Stimulated activated effector memory CD8-positive, alpha-beta T cell treated with anti-CD3 and anti-CD28 coated beads, Interleukin-12 subunit alpha, Interleukin-12 subunit beta, amount 100 ng/mL, for 72 hours (primary cell): Measurements from ENCODE around the gene EIF6.
A peak's percentile ranks its signal among the peaks of the same experiment; 100 is the strongest.
"Not testable (repeated sequence)": the region's sequence is repeated elsewhere in the genome, so short reads cannot be mapped to it uniquely, and the experiment has no call there.

Experiments
- ATAC-seq: fragments of 150-1000 bp; cut with Tn5 transposase; 2 replicates; pipeline ENCODE4 v1.10.0; 2021
- DNase-seq, 2 donors: peaks; one replicate each; pipeline ENCODE4 v3.0.0; 2021 to 2022; ENCODE audit warnings: low spot score in 2 of 2
- H3K27ac Mint-ChIP-seq: one replicate; pipeline ENCODE4 v1.8.0; 2022; ENCODE audit warnings: mild to moderate bottlenecking, mixed read lengths
- H3K36me3 Mint-ChIP-seq: one replicate; pipeline ENCODE4 v1.8.0; 2022; ENCODE audit warnings: mild to moderate bottlenecking, mixed read lengths
- H3K4me1 Mint-ChIP-seq: one replicate; pipeline ENCODE4 v1.8.0; 2022; ENCODE audit warnings: mixed read lengths
- H3K4me3 Mint-ChIP-seq: one replicate; pipeline ENCODE4 v1.8.0; 2022; ENCODE audit warnings: mild to moderate bottlenecking, mixed read lengths
- H3K9me3 Mint-ChIP-seq: one replicate; pipeline ENCODE4 v1.8.0; 2022; ENCODE audit warnings: mixed read lengths

Gene EIF6

GRCh38 chr20:35267092-35267491, 17.5 kb downstream of the EIF6 start:
- peaks cover 61% of the 10 kb centered on the region for H3K36me3 Mint-ChIP-seq
- no peak overlapping the region for H3K4me3 Mint-ChIP-seq
- H3K27ac Mint-ChIP-seq = peak overlapping the region; percentile 73

GRCh38 chr20:35264755-35265154, 19.8 kb downstream of the EIF6 start:
- DNase-seq (no peak), ATAC-seq (no peak)
- Mint-ChIP-seq H3K4me3 (no peak overlapping the region), H3K4me1 (peaks cover 27% of the 10 kb centered on the region), H3K9me3 (no peaks in the 10 kb centered on the region), H3K36me3 (peaks cover 40% of the 10 kb centered on the region), H3K27ac (no peak overlapping the region)

More at GRCh38 chr20:35267092-35267491, 17.5 kb downstream of the EIF6 start:
- H3K4me1 Mint-ChIP-seq = peaks cover 41% of the 10 kb centered on the region
- ATAC-seq (no peak), DNase-seq (no peak)
- no peaks in the 10 kb centered on the region for H3K9me3 Mint-ChIP-seq

DNA sequence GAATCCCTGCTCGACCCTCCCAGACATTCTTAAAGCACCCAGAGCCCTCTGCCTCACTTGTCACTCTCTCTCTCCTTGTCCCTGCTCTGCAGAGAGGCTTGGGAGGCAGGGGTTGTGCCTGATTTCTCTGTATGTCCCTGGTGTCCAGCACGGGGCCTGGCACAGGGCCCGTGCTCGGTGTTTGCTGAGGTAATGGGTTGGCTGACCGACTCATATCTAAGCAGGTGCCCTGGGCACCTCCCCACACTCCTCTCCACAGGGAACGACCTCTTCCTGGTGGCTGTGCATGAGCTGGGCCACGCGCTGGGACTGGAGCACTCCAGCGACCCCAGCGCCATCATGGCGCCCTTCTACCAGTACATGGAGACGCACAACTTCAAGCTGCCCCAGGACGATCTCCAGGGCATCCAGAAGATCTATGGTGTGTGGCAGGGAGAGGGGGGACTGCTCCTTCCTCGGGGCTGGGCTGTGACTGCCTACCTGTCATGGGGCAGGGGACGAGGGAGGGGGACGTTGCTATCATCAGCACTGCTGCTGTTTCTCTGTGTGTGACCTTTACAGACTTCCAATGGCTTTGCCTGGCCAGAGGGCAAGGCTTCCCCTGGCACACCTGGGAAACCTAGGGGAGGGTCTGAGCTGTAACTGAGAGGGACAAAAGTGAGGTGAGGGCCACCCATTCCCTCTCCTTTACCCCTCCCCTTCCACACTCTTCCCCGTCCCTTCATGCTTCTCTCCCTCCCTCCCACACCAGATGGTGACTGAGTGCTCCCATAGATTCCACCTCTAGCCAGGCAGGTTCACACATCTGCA, 20.8 kb downstream of the EIF6 start:
- no peak for DNase-seq
- H3K27ac Mint-ChIP-seq = peak overlapping the region; percentile 79

DNA sequence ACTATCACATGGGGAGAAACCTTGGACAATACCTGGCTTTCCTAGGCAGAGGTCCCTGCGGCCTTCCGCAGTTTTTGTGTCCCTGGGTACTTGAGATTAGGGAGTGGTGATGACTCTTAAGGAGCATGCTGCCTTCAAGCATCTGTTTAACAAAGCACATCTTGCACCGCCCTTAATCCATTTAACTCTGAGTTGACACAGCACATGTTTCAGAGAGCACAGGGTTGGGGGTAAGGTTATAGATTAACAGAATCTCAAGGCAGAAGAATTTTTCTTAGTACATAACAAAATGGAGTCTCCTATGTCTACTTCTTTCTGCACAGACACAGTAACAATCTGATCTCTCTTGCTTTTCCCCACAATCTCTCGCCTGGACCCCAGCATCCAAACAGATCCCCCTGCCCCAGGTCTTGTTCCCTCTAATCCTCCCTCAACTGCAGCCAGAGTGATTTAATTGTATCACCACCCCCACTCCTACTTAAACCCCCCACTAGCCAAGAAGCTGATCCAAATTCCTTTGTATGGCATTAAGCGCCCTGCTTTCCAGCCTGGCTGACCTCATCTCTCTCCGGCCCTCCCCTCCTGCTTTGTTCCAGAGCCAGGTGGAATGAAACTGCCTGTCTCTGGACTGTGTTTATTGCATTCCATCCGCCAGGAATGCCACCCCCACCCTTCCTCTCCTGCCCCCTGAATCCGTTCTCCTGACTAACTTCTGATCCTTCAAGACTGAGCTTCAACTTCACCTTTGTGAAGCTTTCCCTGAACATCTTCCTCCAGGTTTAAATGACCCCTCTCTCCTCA, 21.6 kb downstream of the EIF6 start:
- not testable (repeated sequence) for H3K9me3 Mint-ChIP-seq, ATAC-seq

More for the DNA sequence above, 20.8 kb downstream of the EIF6 start:
- no peaks in the 10 kb centered on the region for H3K9me3 Mint-ChIP-seq
- no peak overlapping the region for H3K4me3 Mint-ChIP-seq
- ATAC-seq = no peak
- peaks cover 31% of the 10 kb centered on the region for H3K36me3 Mint-ChIP-seq
- H3K4me1 Mint-ChIP-seq = peaks cover 19% of the 10 kb centered on the region

DNA sequence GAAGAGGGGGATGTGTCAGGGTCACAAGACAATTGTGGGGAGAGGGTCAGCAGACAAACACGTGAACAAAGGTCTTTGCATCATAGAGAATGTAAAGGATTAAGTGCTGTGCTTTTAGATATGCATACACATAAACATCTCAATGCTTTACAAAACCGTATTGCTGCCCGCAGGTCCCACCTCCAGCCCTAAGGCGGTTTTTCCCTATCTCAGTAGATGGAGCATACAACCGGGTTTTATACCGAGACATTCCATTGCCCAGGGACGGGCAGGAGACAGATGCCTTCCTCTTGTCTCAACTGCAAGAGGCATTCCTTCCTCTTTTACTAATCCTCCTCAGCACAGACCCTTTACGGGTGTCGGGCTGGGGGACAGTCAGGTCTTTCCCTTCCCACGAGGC, 22.3 kb downstream of the EIF6 start:
- not testable (repeated sequence) for DNase-seq, H3K4me3 Mint-ChIP-seq, H3K27ac Mint-ChIP-seq, ATAC-seq, H3K9me3 Mint-ChIP-seq
- H3K36me3 Mint-ChIP-seq = peaks cover 27% of the 10 kb centered on the region
- peaks cover 12% of the 10 kb centered on the region for H3K4me1 Mint-ChIP-seq

More for the DNA sequence above, 21.6 kb downstream of the EIF6 start:
- DNase-seq, H3K4me3 Mint-ChIP-seq: not testable (repeated sequence)
- peaks cover 31% of the 10 kb centered on the region for H3K36me3 Mint-ChIP-seq
- peak overlapping the region; percentile 79 for H3K27ac Mint-ChIP-seq
- peaks cover 18% of the 10 kb centered on the region for H3K4me1 Mint-ChIP-seq

DNA sequence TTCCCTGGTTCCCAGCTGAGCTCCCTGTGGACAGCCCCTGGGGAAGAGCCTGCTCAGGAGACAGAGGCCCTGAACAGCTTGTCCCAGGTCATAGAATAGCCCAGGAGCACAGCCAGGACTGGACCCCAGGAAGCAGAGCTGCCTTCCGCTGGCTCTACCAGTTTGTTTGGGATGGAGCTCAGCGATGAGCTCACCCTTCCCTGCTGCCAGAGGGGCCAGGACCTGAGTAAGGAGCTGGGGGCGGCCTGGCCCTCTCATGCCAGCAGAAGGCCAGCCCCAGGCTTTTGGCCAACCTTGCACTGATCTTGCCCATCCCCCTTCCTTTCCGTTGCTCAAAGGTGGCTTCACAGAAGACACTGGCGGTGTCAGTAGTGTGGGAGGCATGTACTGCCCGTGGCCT, 24.1 kb downstream of the EIF6 start:
- no peak overlapping the region for H3K27ac Mint-ChIP-seq
- H3K4me3 Mint-ChIP-seq = no peak overlapping the region
- H3K36me3 Mint-ChIP-seq = peaks cover 11% of the 10 kb centered on the region
- H3K9me3 Mint-ChIP-seq = no peaks in the 10 kb centered on the region
- DNase-seq (no peak), ATAC-seq (no peak)
- H3K4me1 Mint-ChIP-seq = peaks cover 11% of the 10 kb centered on the region

DNA sequence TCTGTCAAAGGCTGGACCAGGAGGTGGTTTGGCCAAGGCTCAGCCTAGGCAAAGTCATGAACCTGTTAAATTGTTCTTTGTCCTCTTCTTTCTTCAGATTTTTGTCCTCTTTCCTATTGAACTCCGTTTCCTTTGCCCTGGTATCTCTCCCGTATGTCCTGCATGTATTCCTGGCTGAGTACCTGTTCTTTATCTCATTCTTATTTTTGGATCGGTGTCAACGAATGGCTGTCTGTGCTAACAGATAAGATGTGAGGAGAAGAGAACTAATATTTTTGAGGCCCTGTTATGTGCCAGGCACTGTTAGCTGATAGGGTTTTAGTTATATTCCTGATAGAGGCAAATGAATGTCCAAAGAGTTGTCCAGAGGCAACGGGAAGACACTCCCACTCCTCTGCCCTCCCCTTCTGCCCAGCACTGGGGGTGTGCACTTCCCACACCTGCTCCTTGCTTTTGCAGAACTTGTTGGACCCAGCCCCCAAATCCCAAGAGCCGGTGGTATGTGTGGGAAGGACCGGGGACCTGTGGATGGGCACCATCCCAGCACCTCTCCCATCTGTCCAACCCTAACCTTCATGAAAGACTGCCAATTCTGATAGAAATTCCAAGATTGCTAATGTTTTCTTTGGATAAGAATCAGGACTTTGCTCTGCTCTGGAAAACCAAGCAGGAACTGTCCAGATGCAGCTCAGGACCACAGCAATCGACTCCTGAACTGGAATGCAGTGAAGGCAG, 27.2 kb downstream of the EIF6 start:
- H3K4me1 Mint-ChIP-seq = peaks cover 10% of the 10 kb centered on the region
- H3K4me3 Mint-ChIP-seq = no peak overlapping the region
- H3K9me3 Mint-ChIP-seq = no peaks in the 10 kb centered on the region
- peaks cover 2% of the 10 kb centered on the region for H3K36me3 Mint-ChIP-seq
- no peak for ATAC-seq
- no peak overlapping the region for H3K27ac Mint-ChIP-seq
- DNase-seq = no peak

DNA sequence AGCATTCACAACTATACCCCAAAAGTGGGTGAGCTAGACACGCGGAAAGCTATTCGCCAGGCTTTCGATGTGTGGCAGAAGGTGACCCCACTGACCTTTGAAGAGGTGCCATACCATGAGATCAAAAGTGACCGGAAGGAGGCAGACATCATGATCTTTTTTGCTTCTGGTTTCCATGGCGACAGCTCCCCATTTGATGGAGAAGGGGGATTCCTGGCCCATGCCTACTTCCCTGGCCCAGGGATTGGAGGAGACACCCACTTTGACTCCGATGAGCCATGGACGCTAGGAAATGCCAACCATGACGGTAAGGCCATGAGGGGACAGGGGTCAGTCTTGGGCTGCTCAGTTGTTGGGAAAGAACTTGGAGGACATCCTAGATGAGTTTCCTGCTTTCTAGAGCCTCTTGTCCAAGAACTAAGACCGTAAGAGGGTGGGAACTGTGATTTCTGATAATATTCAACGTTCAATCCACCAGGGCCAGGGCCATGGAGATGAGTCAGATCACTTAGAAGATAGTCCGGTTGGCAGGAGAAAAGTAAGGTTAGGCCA, 30.0 kb downstream of the EIF6 start:
- no peak for ATAC-seq
- Mint-ChIP-seq H3K27ac (peak overlapping the region; percentile 74), H3K4me1 (peaks cover 33% of the 10 kb centered on the region), H3K9me3 (no peaks in the 10 kb centered on the region), H3K36me3 (peaks cover 9% of the 10 kb centered on the region), H3K4me3 (no peak overlapping the region)
- DNase-seq = no peak

DNA sequence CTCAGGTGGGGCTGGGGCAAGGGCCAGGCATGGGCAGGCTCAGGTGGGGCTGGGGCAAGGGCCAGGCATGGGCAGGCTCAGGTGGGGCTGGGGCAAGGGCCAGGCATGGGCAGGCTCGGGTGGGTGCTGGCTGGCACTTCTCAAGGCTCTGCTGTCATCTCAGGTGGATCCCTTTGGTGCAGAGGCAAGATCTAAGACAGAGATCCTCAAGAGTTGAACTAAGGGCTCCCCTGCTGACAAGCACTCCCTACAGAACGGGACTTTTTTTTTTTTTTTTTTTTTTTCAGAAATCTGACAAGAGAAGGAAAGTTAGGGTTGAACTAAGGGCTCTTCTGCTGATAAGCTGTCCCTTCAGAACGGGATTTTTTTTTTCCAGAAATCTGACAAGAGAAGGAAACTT, 31.6 kb downstream of the EIF6 start:
- Mint-ChIP-seq H3K36me3 (peaks cover 9% of the 10 kb centered on the region), H3K27ac (peak overlapping the region; percentile 99), H3K9me3 (no peaks in the 10 kb centered on the region), H3K4me3 (no peak overlapping the region), H3K4me1 (peaks cover 33% of the 10 kb centered on the region)
- ATAC-seq (no peak), DNase-seq (no peak)

- peaks cover 38% of the 10 kb centered on the region for H3K4me1 Mint-ChIP-seq
- peak overlapping the region; percentile 57 for H3K4me3 Mint-ChIP-seq
- H3K27ac Mint-ChIP-seq = peak overlapping the region; percentile 99
- H3K36me3 Mint-ChIP-seq, H3K9me3 Mint-ChIP-seq, DNase-seq: not testable (repeated sequence)
- ATAC-seq = peak; percentile 41
Measured at GRCh38 chr20:35252598-35252997, 32.0 kb downstream of the EIF6 start.

DNA sequence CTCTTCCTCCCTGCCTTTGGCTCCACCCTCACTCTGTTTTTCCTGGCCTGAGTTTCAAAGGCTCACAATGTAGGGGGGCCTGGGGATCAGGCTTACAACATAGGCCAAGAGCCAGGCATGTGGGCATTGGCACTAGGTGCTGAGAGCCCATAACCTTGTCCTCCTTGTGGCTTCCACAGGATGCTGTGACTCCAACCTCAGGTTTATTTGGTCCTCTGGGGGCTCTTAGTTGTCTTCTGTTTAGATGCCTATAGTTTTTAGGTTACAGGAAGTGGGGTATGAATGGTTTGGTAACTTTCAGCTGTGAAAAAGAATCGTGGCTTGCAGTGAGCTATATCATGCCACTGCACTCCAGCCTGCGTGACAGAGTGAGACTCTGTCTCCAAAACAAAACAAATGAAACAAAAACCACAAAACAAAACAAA, 32.5 kb downstream of the EIF6 start:
- ATAC-seq (peak; percentile 96), DNase-seq (peak; percentile 22 to 79)
- peaks cover 9% of the 10 kb centered on the region for H3K36me3 Mint-ChIP-seq
- H3K27ac Mint-ChIP-seq = peak overlapping the region; percentile 99
- peak overlapping the region; percentile 57 for H3K4me3 Mint-ChIP-seq
- peaks cover 41% of the 10 kb centered on the region for H3K4me1 Mint-ChIP-seq
- no peaks in the 10 kb centered on the region for H3K9me3 Mint-ChIP-seq

GRCh38 chr20:35251613-35251940, 33.0 kb downstream of the EIF6 start:
- no peak for ATAC-seq
- H3K4me1 Mint-ChIP-seq = peaks cover 41% of the 10 kb centered on the region
- peak overlapping the region; percentile 57 for H3K4me3 Mint-ChIP-seq
- DNase-seq = no peak
- peak overlapping the region; percentile 99 for H3K27ac Mint-ChIP-seq
- H3K9me3 Mint-ChIP-seq = no peaks in the 10 kb centered on the region
- peaks cover 9% of the 10 kb centered on the region for H3K36me3 Mint-ChIP-seq

GRCh38 chr20:35248641-35249475, 35.7 kb downstream of the EIF6 start:
- DNase-seq (no peak), ATAC-seq (no peak)
- Mint-ChIP-seq H3K4me3 (no peak overlapping the region), H3K27ac (no peak overlapping the region), H3K9me3 (no peaks in the 10 kb centered on the region), H3K4me1 (peaks cover 34% of the 10 kb centered on the region), H3K36me3 (peaks cover 9% of the 10 kb centered on the region)

DNA sequence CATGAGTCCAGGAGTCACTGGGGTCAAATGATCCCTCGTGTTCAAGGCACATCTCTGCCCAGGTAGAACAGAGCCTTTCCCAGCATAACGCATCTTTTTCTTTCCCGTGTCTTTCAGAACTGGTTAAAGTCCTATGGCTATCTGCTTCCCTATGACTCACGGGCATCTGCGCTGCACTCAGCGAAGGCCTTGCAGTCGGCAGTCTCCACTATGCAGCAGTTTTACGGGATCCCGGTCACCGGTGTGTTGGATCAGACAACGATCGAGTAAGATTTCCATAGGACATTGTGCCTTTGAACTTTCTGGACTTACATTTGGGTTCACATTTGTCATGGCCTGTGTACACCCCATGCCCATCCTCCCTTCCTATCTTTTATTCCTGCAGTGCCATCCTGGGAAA, 37.8 kb downstream of the EIF6 start:
- ATAC-seq (no peak), DNase-seq (no peak)
- Mint-ChIP-seq H3K4me3 (no peak overlapping the region), H3K9me3 (no peaks in the 10 kb centered on the region), H3K36me3 (peaks cover 1% of the 10 kb centered on the region), H3K27ac (no peak overlapping the region), H3K4me1 (peaks cover 24% of the 10 kb centered on the region)
